IMR-90 (cell line): Measurements from ENCODE around the gene NQO2. TPM values are rescaled to one million over a fixed set of nuclear protein-coding genes. Genes with fewer than 3 reads are reported as not detected.

Experiments used
- ATAC-seq: fragments of 200-7000 bp; cut with Tn5 transposase; 2 replicates; pipeline ENCODE4 v1.9.1; 2020; ENCODE audit warnings: low read depth, mild to moderate bottlenecking, moderate library complexity
- BruUV-seq: library from RNA; stranded (reverse); fragments of 400-500 nt; replicated peaks from 2 replicates; lab custom pipeline; 2021; lab: Mats Ljungman, UMichigan
- CTCF ChIA-PET: fragments of 300-600 bp; formaldehyde crosslinking; extraction: SDS; loops from one replicate; lab custom pipeline; 2021; ENCODE audit warnings: antibody characterized with exemption; lab: Yijun Ruan, JAX
- POLR2A ChIA-PET: fragments of 300-600 bp; sonication (Branson Sonifier 250); formaldehyde crosslinking; loops from one replicate; lab custom pipeline; 2022; ENCODE audit warnings: antibody characterized with exemption; ENCODE audit not compliant: unreplicated experiment; lab: Charles Lee
- DNase-seq: peaks from one replicate; pipeline ENCODE4 v3.0.0; 2013
- H2AFZ ChIP-seq: replicated peaks from 2 replicates; pipeline ENCODE3; 2013; ENCODE audit warnings: low read length, mild to moderate bottlenecking; ENCODE audit not compliant: poor library complexity
- H2AK5ac ChIP-seq: 2 replicates; pipeline ENCODE4 v1.6.1; 2013; ENCODE audit warnings: low read depth, low read length, inconsistent platforms
- H2AK9ac ChIP-seq: replicated peaks from 2 replicates; pipeline ENCODE3; 2013; ENCODE audit warnings: mild to moderate bottlenecking, low read depth, low read length, moderate library complexity; ENCODE audit not compliant: poor library complexity
- H2BK120ac ChIP-seq: 2 replicates; pipeline ENCODE4 v1.6.1; 2013; ENCODE audit warnings: low read depth, low read length, inconsistent platforms
- H2BK15ac ChIP-seq: 3 replicates; pipeline ENCODE4 v1.6.1; 2013; ENCODE audit warnings: low read depth, low read length, inconsistent platforms
- H2BK20ac ChIP-seq: 2 replicates; pipeline ENCODE4 v1.6.1; 2013; ENCODE audit warnings: low read depth, mild to moderate bottlenecking, inconsistent platforms, low read length, moderate library complexity
- H2BK5ac ChIP-seq: 2 replicates; pipeline ENCODE4 v1.6.1; 2013; ENCODE audit warnings: mild to moderate bottlenecking, low read depth, low read length, inconsistent platforms; ENCODE audit not compliant: poor library complexity, severe bottlenecking
- H3K14ac ChIP-seq: replicated peaks from 2 replicates; pipeline ENCODE4 v1.6.1; 2013; ENCODE audit warnings: low read depth, low read length, inconsistent platforms
- H3K18ac ChIP-seq: 2 replicates; pipeline ENCODE4 v1.6.1; 2013; ENCODE audit warnings: low read depth, low read length, control low read depth
- H3K23ac ChIP-seq: 2 replicates; pipeline ENCODE4 v1.6.1; 2013; ENCODE audit warnings: low read depth, low read length, inconsistent platforms
- H3K27ac ChIP-seq: 2 replicates; pipeline ENCODE4 v1.5.1; 2013; ENCODE audit warnings: mild to moderate bottlenecking, control low read depth, low read length; ENCODE audit not compliant: insufficient read depth
- H3K27me3 ChIP-seq: 2 replicates; pipeline ENCODE4 v1.6.1; 2013; ENCODE audit warnings: low read length; ENCODE audit not compliant: control insufficient read depth, insufficient read depth
- H3K36me3 ChIP-seq: 2 replicates; pipeline ENCODE4 v1.6.1; 2013; ENCODE audit warnings: low read length, mixed read lengths; ENCODE audit not compliant: control insufficient read depth, insufficient read depth
- H3K4ac ChIP-seq: 2 replicates; pipeline ENCODE4 v1.6.1; 2013; ENCODE audit warnings: low read depth, low read length, inconsistent platforms
- H3K4me1 ChIP-seq: 2 replicates; pipeline ENCODE4 v1.6.1; 2013; ENCODE audit warnings: low read length, mixed read lengths; ENCODE audit not compliant: control insufficient read depth, insufficient read depth
- H3K4me2 ChIP-seq: 2 replicates; pipeline ENCODE4 v1.6.1; 2013; ENCODE audit warnings: low read depth, mild to moderate bottlenecking, control low read depth, low read length, moderate library complexity
- H3K4me3 ChIP-seq: 2 replicates; pipeline ENCODE4 v1.5.1; 2013; ENCODE audit warnings: low read depth, mild to moderate bottlenecking, control low read depth, low read length, moderate library complexity; ENCODE audit not compliant: insufficient read depth
- H3K56ac ChIP-seq: 2 replicates; pipeline ENCODE4 v1.6.1; 2013; ENCODE audit warnings: low read length, inconsistent platforms; ENCODE audit not compliant: insufficient read depth; ENCODE audit errors: extremely low read depth
- H3K79me1 ChIP-seq, 2 experiments: 2 replicates each; pipeline ENCODE4 v1.6.1; 2013; ENCODE audit warnings: low read length in 2 of 2, inconsistent platforms in 1 of 2, low read depth in 1 of 2
- H3K9ac ChIP-seq: 2 replicates; pipeline ENCODE4 v1.6.1; 2013; ENCODE audit warnings: low read depth, low read length, control low read depth
- H3K9me1 ChIP-seq: 2 replicates; pipeline ENCODE4 v1.6.1; 2013; ENCODE audit warnings: low read length, inconsistent platforms; ENCODE audit not compliant: insufficient read depth
- H3K9me3 ChIP-seq: 2 replicates; pipeline ENCODE4 v1.6.1; 2013; ENCODE audit warnings: low read length; ENCODE audit not compliant: control insufficient read depth, insufficient read depth
- H4K20me1 ChIP-seq: 2 replicates; pipeline ENCODE4 v1.6.1; 2013; ENCODE audit warnings: low read length, inconsistent platforms; ENCODE audit not compliant: insufficient read depth
- H4K5ac ChIP-seq: 2 replicates; pipeline ENCODE4 v1.6.1; 2013; ENCODE audit warnings: mild to moderate bottlenecking, low read depth, low read length, control low read depth
- H4K8ac ChIP-seq, 2 experiments: 2 replicates each; pipeline ENCODE4 v1.6.1; 2013; ENCODE audit warnings: low read depth in 2 of 2, low read length in 2 of 2, control low read depth in 1 of 2, inconsistent platforms in 1 of 2
- H4K91ac ChIP-seq: 2 replicates; pipeline ENCODE4 v1.6.1; 2013; ENCODE audit warnings: low read depth, low read length, inconsistent platforms; ENCODE audit not compliant: insufficient read depth
- BHLHE40 ChIP-seq: fragments of 150-350 bp; IDR thresholded peaks from 2 replicates; pipeline ENCODE4 v1.6.1; 2016; ENCODE audit warnings: mild to moderate bottlenecking, low read depth, low read length
- CEBPB ChIP-seq: IDR thresholded peaks from 2 replicates; pipeline ENCODE4 v1.6.1; 2012; ENCODE audit warnings: low read depth, low read length, improper control_type of control experiment
- CHD1 ChIP-seq: IDR thresholded peaks from 2 replicates; pipeline ENCODE4 v1.6.1; 2012; ENCODE audit warnings: low read depth, low read length, improper control_type of control experiment
- FOS ChIP-seq: fragments of 150-350 bp; IDR thresholded peaks from 2 replicates; pipeline ENCODE4 v1.6.1; 2016; ENCODE audit warnings: low read depth, low read length
- MAFK ChIP-seq: IDR thresholded peaks from 2 replicates; pipeline ENCODE4 v1.6.1; 2012; ENCODE audit warnings: low read depth, low read length, improper control_type of control experiment
- MAZ ChIP-seq: IDR thresholded peaks from 2 replicates; pipeline ENCODE4 v1.6.1; 2012; ENCODE audit warnings: low read depth, mild to moderate bottlenecking, low read length, improper control_type of control experiment, moderate library complexity, borderline replicate concordance
- MXI1 ChIP-seq: IDR thresholded peaks from 2 replicates; pipeline ENCODE4 v1.6.1; 2012; ENCODE audit warnings: low read depth, mild to moderate bottlenecking, low read length, moderate library complexity, borderline replicate concordance
- NFE2L2 ChIP-seq: fragments of 150-350 bp; IDR thresholded peaks from 2 replicates; pipeline ENCODE4 v1.6.1; 2016; ENCODE audit warnings: low read depth, mild to moderate bottlenecking, low read length
- POLR2A ChIP-seq: IDR thresholded peaks from 2 replicates; pipeline ENCODE4 v1.6.1; 2012; ENCODE audit warnings: mild to moderate bottlenecking, low read depth, low read length
- RAD21 ChIP-seq: IDR thresholded peaks from 2 replicates; pipeline ENCODE4 v1.6.1; 2012; ENCODE audit warnings: low read length, improper control_type of control experiment
- RCOR1 ChIP-seq: IDR thresholded peaks from 2 replicates; pipeline ENCODE4 v1.6.1; 2012; ENCODE audit warnings: mild to moderate bottlenecking, low read length, improper control_type of control experiment; ENCODE audit not compliant: insufficient replicate concordance
- RFX5 ChIP-seq: IDR thresholded peaks from 2 replicates; pipeline ENCODE4 v1.8.0; 2012; ENCODE audit warnings: low read depth, mild to moderate bottlenecking, low read length, moderate library complexity
- SMC3 ChIP-seq: fragments of 150-350 bp; IDR thresholded peaks from 2 replicates; pipeline ENCODE4 v1.6.1; 2016; ENCODE audit warnings: low read depth, mild to moderate bottlenecking, antibody characterized with exemption, low read length, moderate library complexity
- WGBS, 2 experiments: methylation state at CpG; one replicate each; pipeline versions ENCODE4 v1.1.5 to v1.1.7; 2013; ENCODE audit warnings: missing lambda C conversion rate in 2 of 2; ENCODE audit not compliant: insufficient read length in 1 of 2; ENCODE audit errors: extremely low coverage in 2 of 2; 5-methylcytosine and 5-hydroxymethylcytosine counted together
- dilution Hi-C: fragments of 300-500 bp; cut with HindIII; formaldehyde crosslinking; loops from one replicate; pipeline ENCODE4 v1.14.3; 2018; ENCODE audit warnings: low sequenced_read_pairs; ENCODE audit not compliant: unreplicated experiment
- in situ Hi-C: fragments of 300-500 bp; cut with MboI; formaldehyde crosslinking; loops from 3 replicates; pipeline ENCODE4 v1.14.3; 2019; ENCODE audit warnings: low sequenced_read_pairs, inconsistent platforms, mixed read lengths
- intact Hi-C: fragments of 100-400 bp; cut with micrococcal nuclease; formaldehyde crosslinking; loops from 2 replicates; pipeline ENCODE4 v1.10.0; 2022
- polyA plus RNA-seq, 3 experiments: library from polyadenylated mRNA; depleted of rRNA; stranded (reverse); fragments of >200 nt; gene quantifications; 2 replicates each; pipeline ENCODE4 v1.2.3, GENCODE V29; 2012; ENCODE audit warnings: low replicate concordance in 1 of 3
- total RNA-seq: library from RNA; depleted of rRNA; stranded (reverse); fragments of >200 nt; gene quantifications from 2 replicates; pipeline ENCODE4 v1.2.3, GENCODE V29; 2012
- TF ChIP-seq, protein P1 (sequence below): fragments of 150-350 bp; IDR thresholded peaks from 2 replicates; pipeline ENCODE4 v1.6.1; 2017; ENCODE audit warnings: mild to moderate bottlenecking, antibody characterized with exemption, low read length, low read depth
- TF ChIP-seq, protein P2 (sequence below): conservative IDR thresholded peaks from 2 replicates; pipeline ENCODE4 v1.5.1; 2012; ENCODE audit warnings: mild to moderate bottlenecking, low read depth, low read length, improper control_type of control experiment
- TF ChIP-seq, protein P3 (sequence below): fragments of 150-350 bp; IDR thresholded peaks from 2 replicates; pipeline ENCODE4 v1.6.1; 2016; ENCODE audit warnings: low read depth, mild to moderate bottlenecking, low read length, moderate library complexity, borderline replicate concordance

The NQO2 gene
- total and polyA plus RNA-seq, 2 of the 4 experiments (the other 2 are of a cell fraction) = 42.5 to 72.1 TPM

- ChIA-PET CTCF (no interaction called here), POLR2A (no interaction called here)
- DNase-seq (no peak), ATAC-seq (no peak)
- no peak overlapping the region for H3K23ac ChIP-seq
- no peak overlapping the region for H3K14ac ChIP-seq
- H3K79me1 ChIP-seq = no peaks in the 10 kb centered on the region
- H2AFZ ChIP-seq = no peak overlapping the region
- no peak overlapping the region for H3K9ac ChIP-seq
- H4K8ac ChIP-seq = no peak overlapping the region
- 75% methylated on average over 3 of the region's 4 CpGs; no CpG with 5 or more reads in 1 of the 2 experiments for WGBS, 2 experiments
- no peaks in the 10 kb centered on the region for H3K9me3 ChIP-seq
- no peak overlapping the region for H2BK20ac ChIP-seq
- in situ Hi-C loops (no loop called here), intact Hi-C loops (loop anchor here (10.0 kb wide), 1 partner anchor 218 kb away; the partner anchor contains the start of gene WRNIP1), dilution Hi-C loops (no loop called here)
- H2AK9ac ChIP-seq = no peak overlapping the region
- no peak overlapping the region for H2BK5ac ChIP-seq
- TF ChIP-seq MAFK = no peak
- TF ChIP-seq, protein P1, sequence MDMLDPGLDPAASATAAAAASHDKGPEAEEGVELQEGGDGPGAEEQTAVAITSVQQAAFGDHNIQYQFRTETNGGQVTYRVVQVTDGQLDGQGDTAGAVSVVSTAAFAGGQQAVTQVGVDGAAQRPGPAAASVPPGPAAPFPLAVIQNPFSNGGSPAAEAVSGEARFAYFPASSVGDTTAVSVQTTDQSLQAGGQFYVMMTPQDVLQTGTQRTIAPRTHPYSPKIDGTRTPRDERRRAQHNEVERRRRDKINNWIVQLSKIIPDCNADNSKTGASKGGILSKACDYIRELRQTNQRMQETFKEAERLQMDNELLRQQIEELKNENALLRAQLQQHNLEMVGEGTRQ = no peak
- TF ChIP-seq FOS = no peak
- no peak for TF ChIP-seq BHLHE40
- TF ChIP-seq SMC3 = no peak
- no peak for TF ChIP-seq CEBPB
- TF ChIP-seq NFE2L2 = no peak
- TF ChIP-seq MAZ = no peak
- TF ChIP-seq CHD1 = no peak
- TF ChIP-seq, protein P2, sequence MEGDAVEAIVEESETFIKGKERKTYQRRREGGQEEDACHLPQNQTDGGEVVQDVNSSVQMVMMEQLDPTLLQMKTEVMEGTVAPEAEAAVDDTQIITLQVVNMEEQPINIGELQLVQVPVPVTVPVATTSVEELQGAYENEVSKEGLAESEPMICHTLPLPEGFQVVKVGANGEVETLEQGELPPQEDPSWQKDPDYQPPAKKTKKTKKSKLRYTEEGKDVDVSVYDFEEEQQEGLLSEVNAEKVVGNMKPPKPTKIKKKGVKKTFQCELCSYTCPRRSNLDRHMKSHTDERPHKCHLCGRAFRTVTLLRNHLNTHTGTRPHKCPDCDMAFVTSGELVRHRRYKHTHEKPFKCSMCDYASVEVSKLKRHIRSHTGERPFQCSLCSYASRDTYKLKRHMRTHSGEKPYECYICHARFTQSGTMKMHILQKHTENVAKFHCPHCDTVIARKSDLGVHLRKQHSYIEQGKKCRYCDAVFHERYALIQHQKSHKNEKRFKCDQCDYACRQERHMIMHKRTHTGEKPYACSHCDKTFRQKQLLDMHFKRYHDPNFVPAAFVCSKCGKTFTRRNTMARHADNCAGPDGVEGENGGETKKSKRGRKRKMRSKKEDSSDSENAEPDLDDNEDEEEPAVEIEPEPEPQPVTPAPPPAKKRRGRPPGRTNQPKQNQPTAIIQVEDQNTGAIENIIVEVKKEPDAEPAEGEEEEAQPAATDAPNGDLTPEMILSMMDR = no peak
- TF ChIP-seq MXI1 = no peak
- TF ChIP-seq, protein P3, sequence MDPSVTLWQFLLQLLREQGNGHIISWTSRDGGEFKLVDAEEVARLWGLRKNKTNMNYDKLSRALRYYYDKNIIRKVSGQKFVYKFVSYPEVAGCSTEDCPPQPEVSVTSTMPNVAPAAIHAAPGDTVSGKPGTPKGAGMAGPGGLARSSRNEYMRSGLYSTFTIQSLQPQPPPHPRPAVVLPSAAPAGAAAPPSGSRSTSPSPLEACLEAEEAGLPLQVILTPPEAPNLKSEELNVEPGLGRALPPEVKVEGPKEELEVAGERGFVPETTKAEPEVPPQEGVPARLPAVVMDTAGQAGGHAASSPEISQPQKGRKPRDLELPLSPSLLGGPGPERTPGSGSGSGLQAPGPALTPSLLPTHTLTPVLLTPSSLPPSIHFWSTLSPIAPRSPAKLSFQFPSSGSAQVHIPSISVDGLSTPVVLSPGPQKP = no peak
- no peak for TF ChIP-seq POLR2A
- TF ChIP-seq RFX5 = no peak
- TF ChIP-seq RAD21 = no peak
- TF ChIP-seq RCOR1 = no peak
- H3K4ac ChIP-seq = no peak overlapping the region
- H2AK5ac ChIP-seq = no peak overlapping the region
- H3K36me3 ChIP-seq = no peaks in the 10 kb centered on the region
- no peak overlapping the region; the same call in 2 of the 3 replicates for H2BK15ac ChIP-seq
- H3K27ac ChIP-seq = no peak overlapping the region
- no peak overlapping the region for H3K4me2 ChIP-seq
- H4K5ac ChIP-seq = no peak overlapping the region
- no peak overlapping the region for H3K56ac ChIP-seq
- H2BK120ac ChIP-seq = no peak overlapping the region
- H3K4me3 ChIP-seq = no peak overlapping the region
- H4K91ac ChIP-seq = no peak overlapping the region
- BruUV-seq = no TSS peak
- H3K27me3 ChIP-seq = no peaks in the 10 kb centered on the region
- no peak overlapping the region for H3K18ac ChIP-seq
- H3K4me1 ChIP-seq = peaks cover 19% of the 10 kb centered on the region
- H3K9me1 ChIP-seq = peaks cover 13% of the 10 kb centered on the region
- H4K20me1 ChIP-seq = no peaks in the 10 kb centered on the region
These were observed 17.1 kb upstream of the NQO2 start for GRCh38 chr6:2982426-2983117.
